HG02571 (cell line): ENCODE results near the gene CABP4.

ENCODE experiments used
- ATAC-seq: cut with Tn5 transposase; IDR thresholded peaks from one replicate; pipeline ENCODE4 v1.9.1; 2021; ENCODE audit warnings: mild to moderate bottlenecking, moderate library complexity; ENCODE audit not compliant: unreplicated experiment

The CABP4 gene

GRCh38 chr11:67494371-67495233, 39.4 kb downstream of the CABP4 start:
- no peak for ATAC-seq

- ATAC-seq = no peak
Observed at GRCh38 chr11:67495234-67496005, 40.3 kb downstream of the CABP4 start.

- no peak for ATAC-seq
Observed at GRCh38 chr11:67496113-67496512, 41.0 kb downstream of the CABP4 start.

DNA sequence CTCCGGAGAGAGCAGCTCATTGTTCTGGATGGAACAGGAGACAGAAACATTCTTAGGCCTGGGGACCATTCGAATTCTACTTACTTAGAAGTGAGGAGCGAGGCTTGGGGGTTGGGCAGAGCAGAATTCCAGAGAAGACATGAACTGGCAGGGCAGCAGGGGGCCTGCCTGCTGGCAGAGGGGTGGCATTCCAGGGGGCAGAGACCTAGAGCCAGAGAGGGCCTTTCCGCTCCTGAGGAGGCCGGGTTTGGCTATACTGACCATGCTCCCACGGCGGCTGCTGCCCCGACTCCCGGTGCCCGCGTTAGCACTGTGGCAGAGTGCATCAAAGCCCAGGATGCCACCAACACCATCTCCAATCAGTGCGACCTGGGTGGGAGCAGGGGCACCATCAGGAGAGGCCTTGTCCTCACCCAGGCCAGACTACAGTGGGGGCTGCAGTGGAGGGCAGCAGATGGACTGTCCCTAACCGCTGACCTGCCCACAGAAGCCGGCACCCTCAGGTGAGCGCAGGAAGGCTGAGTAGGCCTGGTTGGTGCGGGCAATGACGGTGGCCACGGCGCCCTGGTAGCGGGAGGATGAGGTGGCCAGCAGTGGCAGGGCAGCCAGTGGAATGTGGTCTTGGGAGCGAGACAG, 42.6 kb downstream of the CABP4 start:
- no peak for ATAC-seq

- no peak for ATAC-seq
Observed at GRCh38 chr11:67498544-67498972, 43.4 kb downstream of the CABP4 start.

DNA sequence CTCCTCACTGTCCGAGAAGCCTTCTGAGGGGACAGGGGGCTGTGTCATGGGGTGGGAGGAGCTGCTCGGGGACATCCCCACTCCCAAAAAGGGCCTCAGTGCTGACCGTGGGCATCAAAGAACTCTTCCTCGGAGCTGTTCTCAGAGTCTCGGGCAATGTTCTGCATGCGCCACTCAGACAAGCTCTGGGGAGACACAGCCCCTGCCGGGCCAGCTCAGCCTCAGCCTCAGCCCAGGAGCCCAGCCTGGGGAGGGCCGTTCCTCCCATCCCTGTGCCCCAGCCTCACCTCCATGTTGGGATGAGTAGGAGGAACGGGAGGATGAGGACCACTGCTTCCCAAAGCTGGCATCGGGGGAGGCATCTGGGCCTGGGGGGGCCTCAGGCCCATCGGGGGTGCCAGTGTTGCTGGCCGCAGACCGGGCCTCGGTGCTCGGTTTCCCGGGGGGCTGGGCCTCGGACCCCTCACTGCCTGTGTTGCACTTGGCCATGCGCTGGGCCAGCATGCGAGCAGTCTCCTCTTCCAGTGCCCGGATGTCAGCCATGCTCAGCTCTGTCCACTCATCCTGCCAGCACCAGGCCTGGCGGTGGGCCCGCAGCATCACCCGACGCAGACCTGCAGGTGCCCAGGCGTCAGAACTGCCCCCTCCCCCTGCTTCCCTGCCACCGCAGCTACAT, 44.8 kb downstream of the CABP4 start:
- ATAC-seq = no peak

DNA sequence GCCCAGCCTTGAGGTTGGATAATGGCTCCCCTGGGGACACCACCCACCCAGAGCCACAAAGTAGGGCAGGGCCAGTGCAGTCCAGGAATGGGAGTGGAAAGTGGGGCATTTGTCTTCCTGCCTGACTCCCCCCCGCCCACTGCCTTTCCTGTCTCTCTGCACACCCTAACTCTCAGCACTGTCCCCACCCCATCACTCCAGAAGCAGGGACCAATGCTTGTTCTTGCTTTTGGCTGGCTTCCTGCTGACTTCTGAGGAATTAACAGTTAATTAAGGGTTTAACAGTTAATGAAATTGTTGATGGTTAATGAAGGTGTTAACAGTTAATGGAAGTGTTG, 45.3 kb downstream of the CABP4 start:
- ATAC-seq = no peak

DNA sequence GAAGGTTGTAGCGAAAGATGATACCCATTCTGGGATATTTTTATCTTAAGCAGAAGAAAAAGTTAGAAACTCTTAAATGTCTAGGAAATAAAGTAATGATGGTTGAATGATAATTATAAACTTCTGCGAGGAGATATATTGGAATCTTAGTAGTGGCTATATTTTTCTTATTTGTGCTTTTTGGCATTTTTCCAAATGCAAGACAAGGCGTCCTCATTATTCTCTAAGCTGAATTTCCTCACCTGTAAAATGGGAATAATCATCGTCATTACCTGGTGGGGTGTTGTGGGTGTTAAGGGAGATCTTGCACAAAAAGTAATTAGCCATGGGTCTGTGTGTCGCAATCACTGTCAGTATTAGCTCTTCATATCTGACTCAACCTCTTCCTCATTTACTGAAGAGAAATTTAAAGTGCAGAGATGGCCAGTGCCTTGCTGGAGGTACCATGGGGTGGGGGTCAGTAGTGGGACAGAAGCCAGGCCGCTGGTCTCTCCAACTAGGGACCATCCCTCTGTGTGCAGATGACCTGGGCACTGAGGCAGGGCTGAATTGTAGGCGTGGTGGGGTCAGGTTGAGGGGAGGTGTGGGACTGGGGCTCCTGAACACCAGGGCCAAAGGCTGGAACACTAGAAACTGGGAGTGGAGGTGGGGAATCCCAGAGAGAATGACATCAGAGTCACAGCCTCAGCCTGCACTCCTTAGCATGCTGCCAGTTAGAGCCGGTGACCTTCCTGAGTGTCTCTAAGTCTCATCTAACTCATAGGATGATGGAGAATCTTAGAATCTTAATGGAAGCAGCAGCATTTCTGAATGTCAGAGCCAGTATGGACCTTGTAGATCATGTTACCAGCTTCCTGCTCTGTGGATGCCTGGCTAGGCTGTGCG, 45.9 kb downstream of the CABP4 start:
- ATAC-seq = no peak

DNA sequence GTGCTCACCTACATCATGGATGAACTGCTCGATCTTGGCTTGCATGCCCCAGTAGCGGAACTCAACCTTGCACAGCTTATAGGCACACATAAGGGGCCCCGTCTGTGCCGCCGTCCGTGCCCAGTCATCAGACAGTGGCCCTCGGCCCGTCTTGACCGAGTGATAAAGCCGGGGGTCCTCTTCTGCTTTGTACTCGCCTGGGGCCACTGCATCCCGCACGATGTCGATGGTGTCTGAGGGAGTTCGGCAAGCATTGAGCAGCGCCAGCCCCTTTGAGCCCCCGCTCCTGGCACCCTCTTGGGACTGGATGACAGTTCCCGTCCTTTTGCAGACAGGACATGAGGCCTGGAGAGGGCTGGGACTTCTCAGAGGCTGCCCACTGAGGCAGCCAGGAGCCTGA, 46.7 kb downstream of the CABP4 start:
- no peak for ATAC-seq

- no peak for ATAC-seq
Observed at GRCh38 chr11:67502328-67502979, 47.3 kb downstream of the CABP4 start.

DNA sequence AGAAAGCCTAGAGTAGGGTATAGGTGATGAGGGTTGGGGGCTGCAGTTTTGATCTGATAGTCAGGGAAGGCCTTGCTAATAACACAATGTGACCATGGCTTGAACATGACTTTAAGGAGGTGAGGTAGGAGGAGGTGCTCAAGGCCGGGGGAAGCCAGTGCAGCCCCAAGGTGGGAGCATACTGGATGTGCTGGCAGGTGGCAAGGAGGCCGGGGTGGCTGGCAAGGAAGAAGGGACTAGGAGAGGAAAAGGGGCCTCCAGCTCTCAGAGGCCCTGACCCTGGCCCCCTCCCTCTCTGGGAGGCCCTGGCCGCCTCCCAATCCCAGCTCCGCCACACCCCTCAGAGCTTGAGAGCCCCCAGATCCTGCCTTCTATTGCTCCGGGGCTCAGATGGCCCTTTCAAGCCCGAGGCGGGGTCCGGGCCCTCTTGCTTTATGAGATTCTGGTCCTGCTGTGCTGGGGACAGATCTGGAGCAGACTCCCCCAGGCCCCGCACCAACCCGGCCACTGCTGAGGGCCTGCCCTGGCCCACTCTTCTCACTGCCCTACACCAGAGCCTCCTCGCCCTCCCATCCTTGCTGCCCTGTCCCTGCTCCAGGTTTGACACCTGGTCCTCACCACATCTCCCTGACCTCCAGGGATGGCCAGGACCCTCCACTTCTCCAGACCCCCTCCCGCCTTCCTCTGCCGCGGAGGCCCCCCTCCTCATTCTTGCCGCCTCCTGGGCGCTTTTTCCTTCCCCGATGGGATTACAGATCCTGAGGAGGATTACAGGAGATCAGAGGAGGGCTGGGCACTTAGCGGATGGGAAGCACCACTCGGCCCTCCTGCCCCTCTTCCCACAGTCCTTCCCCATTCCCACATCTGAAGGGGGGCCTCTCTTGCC, 48.2 kb downstream of the CABP4 start:
- ATAC-seq = no peak

DNA sequence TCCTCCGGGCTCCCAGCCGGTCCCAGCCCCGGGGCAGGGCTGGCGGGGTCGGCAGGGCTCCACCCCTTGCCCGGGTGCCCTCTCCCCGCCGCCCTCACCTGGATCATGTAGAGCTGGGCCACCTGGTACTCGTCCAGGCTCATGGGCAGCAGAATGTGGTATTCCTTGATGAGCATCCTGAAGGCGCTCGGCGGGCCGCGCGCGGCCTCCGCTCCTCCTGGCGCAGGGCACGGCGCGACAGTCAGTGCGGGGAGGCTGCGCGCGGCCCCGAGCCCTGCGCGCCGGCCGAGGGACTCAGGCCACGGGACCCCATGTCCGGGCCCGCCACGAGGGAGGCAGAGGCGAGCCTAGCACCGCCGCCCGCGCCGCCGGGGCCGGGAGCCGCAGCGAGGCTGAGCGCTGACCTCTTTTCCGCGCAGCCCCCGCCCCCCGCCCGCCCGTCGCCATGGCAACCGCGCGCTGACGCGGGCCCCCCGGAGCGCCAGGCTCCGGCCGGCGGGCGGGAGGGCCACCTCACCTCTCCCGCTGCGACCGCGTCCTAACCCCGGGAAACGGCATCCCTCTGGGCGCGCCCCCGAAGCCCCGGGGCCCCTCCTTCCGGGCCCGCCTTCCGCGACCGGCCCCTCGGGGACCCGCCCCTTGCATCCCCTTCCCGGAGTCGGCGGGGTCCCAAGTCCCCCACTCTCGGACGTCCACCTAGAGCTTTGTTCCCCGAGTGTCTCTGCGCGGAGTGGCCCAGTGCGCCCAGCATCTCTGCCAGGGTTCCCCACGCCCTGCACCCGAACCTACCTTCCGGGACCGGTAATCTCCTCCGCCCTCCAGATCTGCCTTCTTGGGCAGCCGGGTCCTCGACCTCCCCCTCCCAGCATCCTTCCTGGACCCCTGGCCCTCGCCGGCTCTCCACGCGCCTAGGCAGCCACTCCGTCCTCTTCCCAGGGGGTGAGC, 49.1 kb downstream of the CABP4 start:
- ATAC-seq = no peak

- no peak for ATAC-seq
Observed at GRCh38 chr11:67504950-67505581, 49.9 kb downstream of the CABP4 start, which contains the start of gene PITPNM1. TSS of gene PITPNM1 (minus strand) at chr11:67505363. CDS start at chr11:67504180, 1,183 bp downstream.

DNA sequence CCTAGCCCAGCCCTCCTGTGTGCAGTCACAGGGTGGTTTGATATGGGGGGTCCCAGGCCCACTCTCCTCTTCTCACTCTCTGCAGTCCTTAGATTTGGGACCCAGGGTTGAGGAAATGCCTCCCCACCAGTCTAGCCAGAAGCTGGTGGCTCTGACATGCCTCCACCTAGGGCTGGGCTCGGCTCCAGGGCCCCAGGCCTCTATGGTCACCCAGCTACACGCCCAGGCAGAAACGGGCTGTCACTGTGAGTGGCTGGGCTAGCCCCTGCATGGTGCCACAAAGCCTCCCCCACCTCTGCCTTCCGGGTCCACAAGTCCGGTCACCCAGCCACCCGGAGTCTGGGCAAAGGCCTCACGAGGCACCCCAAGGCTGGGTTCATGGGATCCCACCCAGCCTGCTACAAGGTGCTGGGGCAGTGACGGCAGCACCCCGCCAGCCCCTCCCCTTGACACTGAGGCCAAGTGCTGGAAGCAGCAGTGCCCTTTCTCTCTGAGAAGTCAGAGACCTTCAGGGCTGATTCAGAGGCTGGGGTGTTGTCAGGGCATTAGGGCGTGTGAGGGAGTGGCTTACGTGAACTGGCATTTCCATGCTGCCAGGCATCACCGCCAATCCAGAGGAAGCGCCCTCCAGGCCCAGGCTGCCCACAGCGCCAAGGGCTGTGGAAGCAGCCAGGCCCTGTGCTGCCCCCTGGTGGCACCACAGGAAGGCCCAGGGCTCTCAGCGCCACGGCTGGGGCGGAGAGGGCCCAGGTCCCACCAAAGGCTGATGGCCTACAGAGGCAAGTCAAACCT, 50.6 kb downstream of the CABP4 start:
- ATAC-seq = no peak

DNA sequence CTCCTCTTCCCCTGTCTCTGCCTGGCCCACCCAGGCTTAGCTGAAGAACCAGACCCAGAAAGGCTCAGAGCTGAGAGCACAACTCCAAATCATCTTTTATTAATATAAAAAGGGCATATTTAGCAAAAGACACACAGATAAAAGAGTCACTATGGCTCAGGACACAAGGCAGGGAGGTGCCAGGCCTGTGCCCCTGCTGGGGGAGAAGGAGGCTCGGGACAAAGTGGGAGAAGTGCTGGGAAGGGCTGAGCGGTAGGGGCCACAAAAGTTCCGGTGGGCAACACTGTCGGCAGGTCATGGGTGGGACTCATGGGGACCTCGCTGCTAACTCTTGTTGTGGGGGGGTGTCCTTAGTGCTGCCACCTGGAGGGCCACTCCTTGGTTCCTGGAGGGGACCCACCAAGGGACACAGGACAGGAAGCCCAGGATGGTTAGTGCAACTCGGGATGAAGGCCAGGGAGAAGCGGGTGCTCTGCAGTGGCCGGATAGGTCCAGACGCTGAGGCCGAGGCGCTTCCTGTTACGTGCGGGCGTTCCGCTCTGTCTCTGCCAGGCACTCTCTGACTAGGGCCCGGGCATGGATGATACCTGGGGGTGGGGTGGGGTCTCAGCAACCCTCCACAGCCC, 51.4 kb downstream of the CABP4 start:
- ATAC-seq = no peak
